Measurements from ENCODE around the gene DNAJC3.

- TF ChIP-seq ZNF432 (CRISPR knock-in tag; IDR thresholded peaks at IDR 0.05; ENCODE audit: borderline replicate concordance): no peak
- no peak for TF ChIP-seq EZH2 (conservative IDR thresholded peaks at IDR 0.05; ENCODE audit: low read depth, low read length)
Measured at GRCh38 chr13:95704510-95704909, 27.6 kb downstream of the DNAJC3 start.
